ENCODE results near the gene ZWILCH.
A peak's percentile ranks its signal among the peaks of the same experiment; 100 is the strongest.
"Not testable (repeated sequence)": the region's sequence is repeated elsewhere in the genome, so short reads cannot be mapped to it uniquely, and the experiment has no call there.

The ZWILCH gene

GRCh38 chr15:66486887-66487286, 18.2 kb upstream of the ZWILCH start:
- no peak for DNase-seq

- no peak for DNase-seq
Observed at GRCh38 chr15:66488525-66488924, 16.6 kb upstream of the ZWILCH start.

- DNase-seq, result no peak
Observed at GRCh38 chr15:66489179-66489791, 15.8 kb upstream of the ZWILCH start.

- no peak for DNase-seq
Observed at GRCh38 chr15:66491846-66492245, 13.3 kb upstream of the ZWILCH start.

GRCh38 chr15:66494262-66494661, 10.9 kb upstream of the ZWILCH start:
- no peak for DNase-seq

- DNase-seq, result no peak
Observed at GRCh38 chr15:66496951-66497501, 8.1 kb upstream of the ZWILCH start.

GRCh38 chr15:66497502-66498455, 7.3 kb upstream of the ZWILCH start, which contains the start of gene SNAPC5:
Gene SNAPC5 (minus strand): TSS chr15:66497762. CDS start chr15:66497731, 31 bp downstream.
- peak; percentile 5 to 98 (median 87) for DNase-seq

- DNase-seq, result no peak
Observed at GRCh38 chr15:66498501-66499386, 6.4 kb upstream of the ZWILCH start.

- not testable (repeated sequence) for DNase-seq
Observed at GRCh38 chr15:66500346-66500745, 4.8 kb upstream of the ZWILCH start.

- DNase-seq, result no peak
Observed at GRCh38 chr15:66502491-66502890, 2.6 kb upstream of the ZWILCH start.

- not testable (repeated sequence) for DNase-seq
Observed at GRCh38 chr15:66503041-66503648, 2.0 kb upstream of the ZWILCH start.

- DNase-seq, result no peak
Observed at GRCh38 chr15:66503780-66504562, 1.2 kb upstream of the ZWILCH start.

- no peak for DNase-seq
Observed at GRCh38 chr15:66505430-66505811, 295 bp downstream of the ZWILCH start.

- DNase-seq, result no peak
Observed at GRCh38 chr15:66505818-66506217, 692 bp downstream of the ZWILCH start.

GRCh38 chr15:66508293-66508883, 3.3 kb downstream of the ZWILCH start:
- DNase-seq, result no peak

- no peak for DNase-seq
Observed at GRCh38 chr15:66514586-66514985, 9.5 kb downstream of the ZWILCH start.

GRCh38 chr15:66515901-66516322, 10.8 kb downstream of the ZWILCH start:
- DNase-seq, result no peak

GRCh38 chr15:66523926-66524325, 18.8 kb downstream of the ZWILCH start:
- DNase-seq, result no peak

- DNase-seq, result no peak
Observed at GRCh38 chr15:66524838-66525237, 19.7 kb downstream of the ZWILCH start.

- no peak for DNase-seq
Observed at GRCh38 chr15:66535056-66535455, 29.9 kb downstream of the ZWILCH start.

Data from nucleus accumbens (tissue), 56 donors.